ACHN (cell line): ENCODE measurements around the gene ACADS.

Experiments used
- DNase-seq: peaks from one replicate; pipeline ENCODE4 v3.0.0-alpha.2; 2015
- in situ Hi-C: cut with HindIII; loops from 2 replicates; pipeline ENCODE4 v1.10.0; 2017; ENCODE audit warnings: low sequenced_read_pairs, low pct_ligation_motif_present, low pct_unique_long_range_greater_than_20kb

Gene ACADS

DNA sequence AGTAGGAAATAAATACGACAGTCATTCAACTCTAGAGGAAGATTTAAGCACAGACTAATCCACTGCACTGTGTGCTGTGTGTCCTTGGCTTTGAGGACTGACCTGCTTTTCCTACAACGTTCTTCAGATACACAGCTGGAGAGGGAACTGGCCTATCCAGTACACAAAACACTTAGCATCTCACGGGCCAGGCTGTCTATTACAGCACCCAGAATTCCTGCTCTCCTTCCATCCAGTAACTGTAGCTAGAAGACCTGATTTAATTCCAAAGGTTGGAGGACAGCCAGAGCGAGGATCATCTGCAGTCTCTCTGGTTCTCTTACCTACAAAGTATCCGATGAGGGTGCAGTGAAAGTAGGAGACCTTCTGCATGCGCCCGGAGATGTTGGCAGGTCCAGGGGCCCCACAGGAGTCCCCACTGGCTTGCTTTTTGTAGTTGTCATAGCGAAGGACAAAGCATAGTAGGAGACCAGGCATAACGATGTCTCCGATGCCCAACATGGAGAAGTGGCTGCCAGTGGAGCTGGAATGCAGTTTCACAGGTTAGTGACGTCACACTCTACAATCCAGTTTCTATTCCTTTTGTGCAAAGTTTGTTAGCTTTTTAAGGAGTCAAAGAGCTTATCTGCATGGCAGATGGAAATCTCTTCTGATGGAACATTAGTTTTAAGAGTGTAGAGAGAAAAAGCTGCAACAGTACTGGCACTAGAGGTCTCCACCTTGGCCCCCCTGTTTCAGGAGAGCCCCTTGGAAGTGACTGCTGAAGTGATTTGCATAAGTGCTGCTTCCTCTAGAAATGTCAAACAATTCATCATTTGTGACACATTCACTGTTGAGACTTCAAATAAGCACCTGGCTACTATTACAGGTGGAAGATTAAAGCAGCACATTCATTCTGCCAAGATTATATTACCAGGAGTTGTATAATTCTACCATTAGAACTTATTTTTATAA is 41.7 kb downstream of the ACADS start:
- in situ Hi-C loops, result no loop called here
- DNase-seq, result no peak

DNA sequence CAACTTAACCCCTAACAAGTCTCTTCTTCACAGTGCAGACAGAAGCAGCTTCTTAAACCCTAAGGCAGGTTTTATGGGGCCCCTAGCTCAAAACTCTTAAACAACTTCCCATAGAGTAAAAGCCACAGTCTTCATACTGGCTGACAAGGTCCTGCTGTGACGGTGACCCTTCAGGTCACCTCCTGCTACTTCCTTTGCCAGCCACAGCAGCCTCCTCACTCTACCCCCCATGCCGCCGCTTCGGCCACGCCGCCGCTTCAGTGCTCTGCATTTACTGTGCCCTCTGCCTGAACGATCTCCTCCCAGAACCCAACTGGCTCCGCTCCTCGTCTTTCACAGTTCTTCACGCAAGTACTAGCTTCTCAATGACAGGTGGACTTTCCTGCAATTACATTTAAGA is 45.5 kb downstream of the ACADS start:
- DNase-seq, result no peak
- in situ Hi-C loops, result no loop called here

DNA sequence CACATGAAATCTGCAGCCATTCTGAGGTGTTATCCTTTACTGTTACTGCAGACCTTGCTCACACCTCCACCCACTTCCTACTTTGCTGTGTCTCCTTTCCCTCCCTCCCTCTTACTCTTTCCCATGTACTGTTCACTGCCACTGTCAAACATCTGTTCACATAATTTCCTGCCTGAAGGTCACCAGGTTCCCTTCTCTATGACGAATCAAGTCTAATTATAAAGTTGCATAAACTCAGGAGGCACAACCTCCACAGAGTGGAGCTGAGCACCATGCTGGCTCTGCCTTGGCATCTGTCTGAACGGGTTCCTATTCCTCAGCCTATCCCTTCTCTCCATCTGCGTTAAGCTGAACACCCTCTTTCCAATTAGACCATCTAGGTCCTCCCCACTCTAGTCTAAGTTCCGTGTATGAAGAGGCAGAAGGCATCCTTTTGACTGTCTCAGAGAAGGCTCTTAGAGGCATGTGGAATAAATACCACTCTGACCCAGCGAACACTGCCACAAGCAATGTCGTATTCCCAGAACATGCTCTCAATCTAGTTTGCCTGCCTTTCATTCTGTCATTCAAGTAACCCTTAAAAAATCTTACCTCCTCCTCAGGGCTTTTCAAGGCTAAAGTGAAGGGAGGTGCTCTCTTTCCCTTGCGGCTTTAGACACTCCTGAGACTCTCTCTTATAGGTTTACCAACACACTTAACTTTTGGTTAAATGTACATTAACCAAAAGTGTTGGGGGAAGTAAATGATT is 48.7 kb downstream of the ACADS start:
- no peak for DNase-seq
- in situ Hi-C loops, result no loop called here

DNA sequence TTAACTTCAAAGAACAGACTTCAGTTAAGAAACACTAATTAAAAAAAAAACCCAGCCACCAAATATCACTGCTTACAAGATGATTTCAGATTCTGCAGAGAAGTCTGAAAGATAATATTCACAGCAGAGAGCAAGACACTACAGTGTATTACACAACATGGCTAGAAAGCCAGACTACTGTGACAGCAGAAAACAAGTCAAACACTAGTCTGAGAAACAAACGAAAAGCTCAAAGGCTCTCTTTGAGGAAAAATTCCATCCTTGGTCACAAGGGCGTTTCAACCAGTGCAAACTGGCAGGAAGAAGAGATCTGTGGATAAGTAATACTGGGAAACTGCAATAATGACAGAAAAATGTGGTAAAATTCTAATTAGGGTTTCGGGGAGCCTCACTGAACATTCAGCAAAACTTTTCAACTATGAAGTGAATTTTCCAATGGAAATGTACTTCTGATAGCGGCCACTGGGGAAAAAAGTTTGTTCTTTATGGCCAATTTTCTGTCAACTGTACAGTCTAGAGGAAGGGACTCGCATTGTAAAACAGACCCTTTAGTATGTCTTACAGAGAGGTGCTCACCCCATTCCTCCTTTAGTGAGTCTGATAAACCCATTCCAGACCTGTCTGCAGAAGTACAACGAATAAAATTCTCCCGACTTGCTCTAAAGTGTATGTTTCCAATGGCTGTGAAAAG is 50.4 kb downstream of the ACADS start:
- in situ Hi-C loops, result no loop called here
- DNase-seq, result no peak

- in situ Hi-C loops, result no loop called here
- DNase-seq, result no peak
Observed at GRCh38 chr12:120783197-120783596, 57.6 kb downstream of the ACADS start.

GRCh38 chr12:120784804-120785203 is 59.2 kb downstream of the ACADS start:
- in situ Hi-C loops, result no loop called here
- DNase-seq, result no peak

DNA sequence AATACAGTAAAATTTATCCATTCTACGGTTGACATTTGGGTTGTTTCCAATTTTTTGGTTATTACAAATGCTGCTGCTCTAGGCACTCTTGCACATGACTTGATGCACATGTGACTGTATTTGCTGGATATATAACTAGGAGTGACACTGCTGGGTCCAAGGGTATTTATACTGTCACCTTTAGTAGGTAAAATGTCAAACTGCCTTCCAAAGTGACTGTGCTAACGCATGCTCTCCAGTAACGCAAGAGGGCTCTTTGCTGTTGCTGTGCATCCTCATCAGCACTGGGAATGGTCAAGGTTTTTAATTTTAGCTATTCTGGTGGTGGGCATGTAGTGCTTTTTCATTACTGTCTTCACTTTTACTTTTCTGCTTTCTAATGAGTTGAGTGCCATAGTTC is 62.3 kb downstream of the ACADS start:
- DNase-seq, result no peak
- in situ Hi-C loops, result no loop called here
